ENCODE data around the gene ZEB1. TPM values are rescaled to one million over a fixed set of nuclear protein-coding genes. Genes with fewer than 3 reads are reported as not detected.

Gene ZEB1
- total RNA-seq, 4 donors from 2014 or later = 22.4 to 61.1 (median 40.1) TPM

- TF ChIP-seq POLR2A (IDR thresholded peaks at IDR 0.05) (no peak), CTCF (IDR thresholded peaks at IDR 0.05) (no peak), EP300 (IDR thresholded peaks at IDR 0.05; ENCODE audit: low read depth) (no peak), POLR2AphosphoS5 (IDR thresholded peaks at IDR 0.05) (no peak)
- H3K4me3 ChIP-seq = no peak overlapping the region
- H3K9me3 ChIP-seq = no peaks in the 10 kb centered on the region
- no peak for DNase-seq
- intact Hi-C loops (cut with DNase I; ENCODE audit: low total_unique reads) (no loop called here), in situ Hi-C loops (cut with MboI; ENCODE audit: low pct_ligation_motif_present in 1 of 4, low pct_unique_long_range_greater_than_20kb in 1 of 4, low sequenced_read_pairs in 3 of 4) (no loop called here)
- no peaks in the 10 kb centered on the region for H3K27me3 ChIP-seq
- H3K36me3 ChIP-seq = no peaks in the 10 kb centered on the region
- H3K27ac ChIP-seq = no peak overlapping the region
- no peaks in the 10 kb centered on the region for H3K4me1 ChIP-seq
- 50 to 89% methylated on average over 1 to 4 of the region's 4 CpGs for WGBS, 2 donors (ENCODE audit: low coverage in 1 of 2)
Measured at GRCh38 chr10:31437959-31438358, 118.9 kb downstream of the ZEB1 start.

GRCh38 chr10:31451766-31452165, 132.8 kb downstream of the ZEB1 start:
- H3K4me3 ChIP-seq = no peak overlapping the region
- WGBS, 2 donors (ENCODE audit: low coverage in 1 of 2) = 63 to 67% methylated on average over 2 of the region's 2 CpGs
- TF ChIP-seq CTCF (IDR thresholded peaks at IDR 0.05) (no peak), POLR2AphosphoS5 (IDR thresholded peaks at IDR 0.05) (no peak), POLR2A (IDR thresholded peaks at IDR 0.05) (no peak), EP300 (IDR thresholded peaks at IDR 0.05; ENCODE audit: low read depth) (no peak)
- H3K27me3 ChIP-seq = no peaks in the 10 kb centered on the region
- H3K36me3 ChIP-seq = no peaks in the 10 kb centered on the region
- no peak overlapping the region for H3K27ac ChIP-seq
- no peak for DNase-seq
- in situ Hi-C loops (cut with MboI; ENCODE audit: low pct_ligation_motif_present in 1 of 4, low pct_unique_long_range_greater_than_20kb in 1 of 4, low sequenced_read_pairs in 3 of 4) = no loop called here
- H3K4me1 ChIP-seq = no peaks in the 10 kb centered on the region
- intact Hi-C loops (cut with DNase I; ENCODE audit: low total_unique reads) = no loop called here
- H3K9me3 ChIP-seq = no peaks in the 10 kb centered on the region

- Histone ChIP-seq H3K36me3 (peaks cover 0 to 5% (median 0%) of the 10 kb centered on the region in 4 donors), H3K9me3 (no peaks in the 10 kb centered on the region), H3K27ac (no peak overlapping the region), H3K27me3 (no peaks in the 10 kb centered on the region), H3K4me1 (peaks cover 0 to 4% (median 0%) of the 10 kb centered on the region in 4 donors), H3K4me3 (no peak overlapping the region)
- TF ChIP-seq EP300 (IDR thresholded peaks at IDR 0.05; ENCODE audit: low read depth) = no peak
- no peak for TF ChIP-seq POLR2A (IDR thresholded peaks at IDR 0.05)
- no peak for TF ChIP-seq CTCF (IDR thresholded peaks at IDR 0.05)
- no peak for TF ChIP-seq POLR2AphosphoS5 (IDR thresholded peaks at IDR 0.05)
- intact Hi-C loops (cut with DNase I; ENCODE audit: low total_unique reads) (no loop called here), in situ Hi-C loops (cut with MboI; ENCODE audit: low pct_ligation_motif_present in 1 of 4, low pct_unique_long_range_greater_than_20kb in 1 of 4, low sequenced_read_pairs in 3 of 4) (no loop called here)
- 57 to 75% methylated on average over 1 of the region's 1 CpG for WGBS, 2 donors (ENCODE audit: low coverage in 1 of 2)
- DNase-seq = no peak
Measured at GRCh38 chr10:31456468-31456867, 137.5 kb downstream of the ZEB1 start.

GRCh38 chr10:31457858-31458257, 138.8 kb downstream of the ZEB1 start:
- intact Hi-C loops (cut with DNase I; ENCODE audit: low total_unique reads) (no loop called here), in situ Hi-C loops (cut with MboI; ENCODE audit: low pct_ligation_motif_present in 1 of 4, low pct_unique_long_range_greater_than_20kb in 1 of 4, low sequenced_read_pairs in 3 of 4) (no loop called here)
- Histone ChIP-seq H3K27ac (no peak overlapping the region), H3K36me3 (peaks cover 0 to 9% (median 0%) of the 10 kb centered on the region in 4 donors), H3K9me3 (no peaks in the 10 kb centered on the region), H3K4me3 (no peak overlapping the region), H3K4me1 (peaks cover 0 to 4% (median 0%) of the 10 kb centered on the region in 4 donors), H3K27me3 (no peaks in the 10 kb centered on the region)
- no peak for TF ChIP-seq EP300 (IDR thresholded peaks at IDR 0.05; ENCODE audit: low read depth)
- no peak for TF ChIP-seq POLR2AphosphoS5 (IDR thresholded peaks at IDR 0.05)
- no peak for TF ChIP-seq CTCF (IDR thresholded peaks at IDR 0.05)
- TF ChIP-seq POLR2A (IDR thresholded peaks at IDR 0.05) = no peak
- WGBS, 2 donors (ENCODE audit: low coverage in 1 of 2) = 76 to 89% methylated on average over 1 of the region's 1 CpG
- DNase-seq = no peak

All from transverse colon (tissue), 4 donors.